Hepatocyte (in vitro differentiated cells): ENCODE results near the gene LIPC.

Experiments
- CTCF ChIP-seq: fragments of 200-600 bp; sonication (generic); IDR thresholded peaks from 2 replicates; pipeline ENCODE4 v1.5.1; 2016; ENCODE audit warnings: antibody characterized with exemption, mild to moderate bottlenecking; ENCODE audit not compliant: poor library complexity
- EZH2 ChIP-seq: fragments of 200-600 bp; sonication (generic); IDR thresholded peaks from 2 replicates; pipeline ENCODE4 v1.6.1; 2016; ENCODE audit warnings: antibody characterized with exemption, mild to moderate bottlenecking, borderline replicate concordance
- EZH2phosphoT487 ChIP-seq: fragments of 200-600 bp; sonication (generic); IDR thresholded peaks from one replicate; pipeline ENCODE4 v1.6.1; 2018; ENCODE audit warnings: antibody characterized with exemption, mild to moderate bottlenecking, low read depth, moderate library complexity; ENCODE audit not compliant: unreplicated experiment, severe bottlenecking

- TF ChIP-seq EZH2: no peak
- TF ChIP-seq CTCF: no peak
- no peak for TF ChIP-seq EZH2phosphoT487
Observed at GRCh38 chr15:58454950-58455401, 23.2 kb downstream of the LIPC start.
